T-helper 9 cell (primary cell): ENCODE data around the gene MCHR1.
"Not testable (repeated sequence)": the region's sequence is repeated elsewhere in the genome, so short reads cannot be mapped to it uniquely, and the experiment has no call there.

Source experiments
- DNase-seq: peaks from one replicate; pipeline ENCODE4 v3.0.0-alpha.2; 2020
- total RNA-seq, 2 donors: gene quantifications; one replicate each; lab custom pipeline; 2026; lab: John Stamatoyannopoulos, UW

Gene MCHR1
- total RNA-seq: 0 reads per million in 2 donors

- DNase-seq: no peak
Measured at GRCh38 chr22:40679249-40679963, at the start of gene MCHR1. Gene MCHR1, plus strand, starts transcription at chr22:40679484. Its CDS starts 169 bp downstream, at chr22:40679653.

GRCh38 chr22:40631925-40632324, 47.4 kb upstream of the MCHR1 start:
- DNase-seq: no peak

- no peak for DNase-seq
Measured at GRCh38 chr22:40633036-40633435, 46.2 kb upstream of the MCHR1 start.

- no peak for DNase-seq
Measured at GRCh38 chr22:40634119-40634903, 45.0 kb upstream of the MCHR1 start.

- DNase-seq: no peak
Measured at GRCh38 chr22:40635043-40635939, 44.0 kb upstream of the MCHR1 start.

GRCh38 chr22:40635940-40636379, 43.3 kb upstream of the MCHR1 start:
- DNase-seq: peak; percentile 9

- peak; percentile 99 for DNase-seq
Measured at GRCh38 chr22:40636380-40637182, 42.7 kb upstream of the MCHR1 start, which contains the start of gene MRTFA. Gene MRTFA, minus strand, starts transcription at chr22:40636719.

GRCh38 chr22:40637183-40638150, 41.8 kb upstream of the MCHR1 start:
- peak; percentile 26 for DNase-seq

- no peak for DNase-seq
Measured at GRCh38 chr22:40638261-40638660, 41.0 kb upstream of the MCHR1 start.

GRCh38 chr22:40641269-40641668, 38.0 kb upstream of the MCHR1 start:
- no peak for DNase-seq

GRCh38 chr22:40642316-40642715, 37.0 kb upstream of the MCHR1 start:
- no peak for DNase-seq

- DNase-seq: no peak
Measured at GRCh38 chr22:40645579-40646197, 33.6 kb upstream of the MCHR1 start.

- no peak for DNase-seq
Measured at GRCh38 chr22:40648386-40648785, 30.9 kb upstream of the MCHR1 start.

GRCh38 chr22:40651057-40651456, 28.2 kb upstream of the MCHR1 start:
- no peak for DNase-seq

- peak; percentile 63 for DNase-seq
Measured at GRCh38 chr22:40651563-40652501, 27.5 kb upstream of the MCHR1 start.

GRCh38 chr22:40653361-40653760, 25.9 kb upstream of the MCHR1 start:
- DNase-seq: no peak

- DNase-seq: no peak
Measured at GRCh38 chr22:40654522-40655167, 24.6 kb upstream of the MCHR1 start.

GRCh38 chr22:40655941-40656340, 23.3 kb upstream of the MCHR1 start:
- DNase-seq: not testable (repeated sequence)
